Tibial nerve (tissue), 4 donors: ENCODE measurements around the gene SNX24.

Experiments
- EP300 ChIP-seq, 2 donors: sonication (generic); formaldehyde crosslinking; IDR thresholded peaks; one replicate each; pipeline ENCODE4 v1.6.1; 2017; ENCODE audit warnings: antibody characterized with exemption in 2 of 2, mild to moderate bottlenecking in 1 of 2
- POLR2A ChIP-seq, 2 donors: fragments of 450-650 bp; IDR thresholded peaks; one replicate each; pipeline ENCODE4 v1.6.1; 2017; ENCODE audit warnings: antibody characterized with exemption in 2 of 2, mild to moderate bottlenecking in 2 of 2, moderate library complexity in 2 of 2
- TF ChIP-seq, protein P1 (sequence below), 5 experiments: fragments of 200-600 bp in 3 of 5; fragments of 450-650 bp in 2 of 5; sonication (generic) in 3 of 5; IDR thresholded peaks; one replicate each; pipeline ENCODE4 v1.5.1; 2016 to 2019; ENCODE audit warnings: antibody characterized with exemption in 5 of 5, mild to moderate bottlenecking in 3 of 5, moderate library complexity in 2 of 5

DNA sequence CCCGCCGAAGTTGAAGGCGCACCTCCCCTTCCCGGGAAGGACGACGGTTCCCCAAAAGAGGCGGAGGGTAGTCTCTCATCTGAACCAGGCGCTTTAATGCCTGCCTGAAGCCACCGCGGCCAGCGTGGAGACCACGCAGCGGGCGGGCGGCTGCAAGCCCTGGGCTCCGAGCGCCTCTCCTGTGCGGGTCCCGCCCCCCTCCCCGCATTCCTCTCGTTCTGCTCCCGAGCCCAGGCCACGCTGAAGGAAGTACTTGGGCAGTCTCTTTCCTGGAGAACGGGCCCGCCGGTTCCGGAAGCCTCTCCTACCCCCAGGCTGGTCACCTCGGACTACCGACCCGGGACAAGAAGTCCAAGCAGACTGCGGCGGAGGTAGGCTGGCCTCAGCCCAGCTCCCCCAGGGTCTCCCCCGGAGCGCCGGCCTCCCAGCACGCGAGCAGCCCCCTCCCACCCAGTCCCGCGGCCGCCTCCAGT is 190.5 kb downstream of the SNX24 start:
- TF ChIP-seq, protein P1, sequence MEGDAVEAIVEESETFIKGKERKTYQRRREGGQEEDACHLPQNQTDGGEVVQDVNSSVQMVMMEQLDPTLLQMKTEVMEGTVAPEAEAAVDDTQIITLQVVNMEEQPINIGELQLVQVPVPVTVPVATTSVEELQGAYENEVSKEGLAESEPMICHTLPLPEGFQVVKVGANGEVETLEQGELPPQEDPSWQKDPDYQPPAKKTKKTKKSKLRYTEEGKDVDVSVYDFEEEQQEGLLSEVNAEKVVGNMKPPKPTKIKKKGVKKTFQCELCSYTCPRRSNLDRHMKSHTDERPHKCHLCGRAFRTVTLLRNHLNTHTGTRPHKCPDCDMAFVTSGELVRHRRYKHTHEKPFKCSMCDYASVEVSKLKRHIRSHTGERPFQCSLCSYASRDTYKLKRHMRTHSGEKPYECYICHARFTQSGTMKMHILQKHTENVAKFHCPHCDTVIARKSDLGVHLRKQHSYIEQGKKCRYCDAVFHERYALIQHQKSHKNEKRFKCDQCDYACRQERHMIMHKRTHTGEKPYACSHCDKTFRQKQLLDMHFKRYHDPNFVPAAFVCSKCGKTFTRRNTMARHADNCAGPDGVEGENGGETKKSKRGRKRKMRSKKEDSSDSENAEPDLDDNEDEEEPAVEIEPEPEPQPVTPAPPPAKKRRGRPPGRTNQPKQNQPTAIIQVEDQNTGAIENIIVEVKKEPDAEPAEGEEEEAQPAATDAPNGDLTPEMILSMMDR (IDR thresholded peaks at IDR 0.05): no peak
- no peak for TF ChIP-seq POLR2A (IDR thresholded peaks at IDR 0.05)
- TF ChIP-seq EP300 (IDR thresholded peaks at IDR 0.05): no peak
